Suprapubic skin (tissue), 3 donors: Measurements from ENCODE around the gene UPF3A.

Source experiments
- CTCF ChIP-seq, 2 donors: fragments of 200-600 bp in 1 of 2; fragments of 450-650 bp in 1 of 2; sonication (generic) in 1 of 2; IDR thresholded peaks; one replicate each; pipeline ENCODE4 v1.5.1; 2016 to 2019; ENCODE audit warnings: antibody characterized with exemption in 2 of 2, mild to moderate bottlenecking in 1 of 2, moderate library complexity in 1 of 2
- POLR2A ChIP-seq, 2 donors: fragments of 450-650 bp; IDR thresholded peaks; one replicate each; pipeline ENCODE4 v1.6.1; 2017; ENCODE audit warnings: antibody characterized with exemption in 2 of 2, mild to moderate bottlenecking in 2 of 2, moderate library complexity in 2 of 2

- TF ChIP-seq POLR2A (IDR thresholded peaks at IDR 0.05) (no peak), CTCF (IDR thresholded peaks at IDR 0.05) (no peak)
Measured at GRCh38 chr13:114309086-114309485, 27.7 kb downstream of the UPF3A start.
